H1 (cell line): ENCODE measurements around the gene TRAT1. TPM values are rescaled to one million over a fixed set of nuclear protein-coding genes. Genes with fewer than 3 reads are reported as not detected.

ENCODE experiments used
- BCL11A ChIP-seq, 2 experiments: IDR thresholded peaks; one replicate each; pipeline ENCODE4 v1.6.1; 2011; ENCODE audit warnings: low read depth in 2 of 2, low read length in 2 of 2, mild to moderate bottlenecking in 2 of 2
- CBX8 ChIP-seq: fragments of 300-800, 300-1000 bp; sonication (generic); IDR thresholded peaks from 2 replicates; pipeline ENCODE4 v1.7.1; 2016; ENCODE audit warnings: low read depth, low read length, borderline replicate concordance
- CHD1 ChIP-seq: IDR thresholded peaks from 2 replicates; pipeline ENCODE4 v1.6.1; 2012; ENCODE audit warnings: low read depth, low read length, improper control_type of control experiment
- KDM1A ChIP-seq: fragments of 200-600, 300-600 bp; sonication (generic); IDR thresholded peaks from 2 replicates; pipeline ENCODE4 v1.7.1; 2016; ENCODE audit warnings: mild to moderate bottlenecking, low read length, borderline replicate concordance
- KDM4A ChIP-seq: IDR thresholded peaks from one replicate; pipeline ENCODE4 v1.7.1; 2012; ENCODE audit warnings: low read depth, mild to moderate bottlenecking, moderate library complexity, low read length, inconsistent platforms; ENCODE audit not compliant: severe bottlenecking
- NANOG ChIP-seq: IDR thresholded peaks from 2 replicates; pipeline ENCODE4 v1.6.1; 2011; ENCODE audit warnings: low read length, low read depth, mild to moderate bottlenecking, inconsistent platforms; ENCODE audit not compliant: insufficient read depth, poor library complexity, severe bottlenecking
- NRF1 ChIP-seq: IDR thresholded peaks from 2 replicates; pipeline ENCODE4 v1.6.1; 2011; ENCODE audit warnings: mild to moderate bottlenecking, low read depth, low read length, improper control_type of control experiment
- POLR2A ChIP-seq, 2 experiments: IDR thresholded peaks; 1 replicate in 1 of 2; 2 replicates in 1 of 2; pipeline ENCODE4 v1.6.1; 2011; ENCODE audit warnings: low read depth in 2 of 2, low read length in 2 of 2, mild to moderate bottlenecking in 2 of 2; ENCODE audit errors: control extremely low read depth in 1 of 2
- TBP ChIP-seq: IDR thresholded peaks from 2 replicates; pipeline ENCODE4 v1.6.1; 2011; ENCODE audit warnings: low read depth, low read length, improper control_type of control experiment
- polyA plus RNA-seq, 7 experiments: library from polyadenylated mRNA; depleted of rRNA in 3 of 7; stranded (reverse) in 5 of 7; unstranded in 2 of 7; fragments of >200 nt in 5 of 7; fragments of 200-250 nt in 2 of 7; gene quantifications; 1 replicate in 5 of 7; 2 replicates in 1 of 7; 4 replicates in 1 of 7; pipeline versions ENCODE4 v1.2.1 to v1.2.3, GENCODE V29; 2011 to 2013; ENCODE audit warnings: missing spikeins in 2 of 7, mixed read lengths in 2 of 7
- total RNA-seq: library from RNA; stranded (reverse); fragmentation: NEBNext Ultra II Directional; extraction: Animal tissue kit (Norgen Biotek cat#: 25700); gene quantifications from 2 replicates; pipeline ENCODE4 v1.2.1, GENCODE V29; 2021

The TRAT1 gene
- total and polyA plus RNA-seq, 2 of the 8 experiments (the other 6 are each of a cell fraction or from before 2014, with no cell fraction given): not detected

- no peak for TF ChIP-seq NRF1
- TF ChIP-seq KDM1A: no peak
- TF ChIP-seq CHD1: no peak
- TF ChIP-seq TBP: no peak
- no peak for TF ChIP-seq KDM4A
- TF ChIP-seq POLR2A (IDR thresholded peaks at IDR 0.05; ENCODE audit: control extremely low read depth in 1 of 2, low read depth in 2 of 2, low read length in 2 of 2): no peak
- TF ChIP-seq BCL11A (IDR thresholded peaks at IDR 0.05; ENCODE audit: low read depth in 2 of 2, low read length in 2 of 2): no peak
- TF ChIP-seq CBX8: no peak
- no peak for TF ChIP-seq NANOG
Observed at GRCh38 chr3:108887121-108887520, 64.5 kb downstream of the TRAT1 start (continued).
